ENCODE measurements around the gene RAMAC.
"Not testable (repeated sequence)": the region's sequence is repeated elsewhere in the genome, so short reads cannot be mapped to it uniquely, and the experiment has no call there.

The RAMAC gene

DNA sequence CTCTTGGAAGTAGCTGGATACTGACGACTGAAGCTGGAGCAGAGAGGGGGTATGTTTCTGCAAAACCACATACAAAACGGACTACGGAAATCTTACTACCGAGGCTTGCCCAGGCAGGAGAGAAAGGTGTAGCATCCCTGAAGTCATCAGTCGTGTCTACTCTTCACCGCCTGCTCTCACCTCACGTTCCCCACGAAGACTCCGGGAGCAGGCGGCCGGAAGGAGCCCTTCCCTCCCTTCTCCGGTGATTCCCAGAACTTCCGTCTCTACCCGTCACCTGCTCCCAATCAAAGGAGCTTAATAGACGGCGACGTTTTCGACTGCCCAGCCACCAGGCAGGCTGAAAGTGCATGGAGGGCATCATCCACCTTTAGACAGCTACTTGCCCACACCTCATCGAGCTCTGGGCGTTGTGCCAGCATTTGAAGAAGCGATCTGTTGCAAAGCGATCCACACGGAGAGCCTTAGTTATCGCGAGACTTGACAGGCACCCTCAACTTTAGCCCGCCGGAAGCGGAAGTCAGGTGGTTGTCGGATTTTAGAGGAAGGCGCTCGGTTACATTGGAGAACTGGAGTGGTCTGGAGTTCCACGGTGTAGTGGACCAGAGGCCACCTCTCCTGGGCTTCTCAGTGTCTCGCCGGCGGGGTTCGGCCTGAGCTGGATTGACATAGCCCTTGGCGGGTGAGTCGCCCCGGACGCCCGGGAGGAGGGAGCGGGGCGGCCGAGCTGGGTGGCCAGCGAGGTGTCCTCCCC lies at the start of gene RAMAC:
RAMAC (plus strand) TSS at position 523 of the 754 bp plus-strand sequence. CDS start 2,809 bp downstream, outside the sequence.
- DNase-seq (ENCODE audit: low spot score): peak; percentile 86

DNA sequence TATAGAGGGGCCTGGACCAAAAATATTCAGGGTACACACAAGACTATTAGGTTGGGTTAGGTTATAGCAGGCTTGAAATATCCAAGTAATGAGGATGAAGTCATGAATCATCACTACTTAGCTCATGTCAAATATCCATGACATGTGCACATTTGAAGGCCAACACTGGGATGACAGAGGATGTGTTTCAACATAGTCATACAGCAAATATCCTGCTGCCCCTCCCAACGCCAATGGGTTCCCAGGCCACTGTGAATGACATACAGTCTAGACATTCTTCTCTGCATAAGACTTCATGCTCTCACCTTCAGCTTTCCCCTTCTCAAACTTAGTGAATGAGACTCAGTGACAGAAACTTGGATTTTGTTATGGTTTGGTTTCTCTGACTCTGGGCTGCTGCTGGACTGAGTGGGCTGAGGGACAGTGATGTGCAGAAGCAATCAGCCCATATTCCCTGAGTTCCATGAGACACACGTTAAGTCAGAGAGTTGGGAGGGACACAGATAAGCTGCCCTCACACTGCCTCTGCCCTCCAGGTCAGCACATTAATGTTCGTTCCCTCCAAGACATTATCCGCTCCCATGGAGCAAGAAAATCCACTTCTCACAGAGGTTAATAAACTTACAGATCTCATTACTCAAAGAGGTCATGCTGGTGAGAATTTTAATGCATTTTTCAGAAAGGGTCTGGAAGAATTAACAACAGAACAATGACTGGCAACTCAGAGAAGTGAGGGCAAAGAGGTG lies 48.9 kb upstream of the RAMAC start:
- DNase-seq (ENCODE audit: low spot score): no peak

DNA sequence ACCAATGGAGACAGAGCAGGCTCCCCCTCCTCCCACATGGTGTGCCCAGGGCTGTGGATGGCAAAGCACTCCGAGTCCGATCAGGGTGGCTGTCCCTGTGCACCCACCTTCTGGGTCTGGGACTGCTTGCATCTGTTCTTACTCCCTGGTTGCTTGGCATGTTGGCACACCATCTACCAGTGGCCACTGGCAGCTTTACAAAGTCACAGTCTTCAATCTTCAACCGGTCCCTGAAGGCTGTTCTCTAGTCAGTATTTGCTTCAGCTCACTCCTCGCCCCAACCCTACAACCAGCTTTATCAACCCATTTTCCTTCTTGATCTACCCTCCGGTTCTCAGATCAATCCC lies 48.3 kb upstream of the RAMAC start:
- DNase-seq (ENCODE audit: low spot score): no peak

DNA sequence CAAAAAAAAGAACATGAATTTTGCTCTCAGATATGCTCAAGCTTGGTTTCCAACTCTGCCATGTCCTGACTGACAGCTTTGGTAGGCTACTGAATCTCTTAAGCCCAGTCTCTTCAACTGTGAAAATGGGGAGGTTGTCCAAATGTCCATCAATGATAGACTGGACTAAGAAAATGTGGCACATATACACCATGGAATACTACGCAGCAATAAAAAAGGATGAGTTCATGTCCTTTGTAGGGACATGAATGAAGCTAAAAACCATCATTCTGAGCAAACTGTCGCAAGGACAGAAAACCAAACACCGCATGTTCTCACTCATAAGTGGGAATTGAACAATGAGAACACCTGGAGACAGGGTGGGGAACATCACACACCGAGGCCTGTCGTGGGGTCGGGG lies 46.3 kb upstream of the RAMAC start:
- DNase-seq (ENCODE audit: low spot score): not testable (repeated sequence)

DNA sequence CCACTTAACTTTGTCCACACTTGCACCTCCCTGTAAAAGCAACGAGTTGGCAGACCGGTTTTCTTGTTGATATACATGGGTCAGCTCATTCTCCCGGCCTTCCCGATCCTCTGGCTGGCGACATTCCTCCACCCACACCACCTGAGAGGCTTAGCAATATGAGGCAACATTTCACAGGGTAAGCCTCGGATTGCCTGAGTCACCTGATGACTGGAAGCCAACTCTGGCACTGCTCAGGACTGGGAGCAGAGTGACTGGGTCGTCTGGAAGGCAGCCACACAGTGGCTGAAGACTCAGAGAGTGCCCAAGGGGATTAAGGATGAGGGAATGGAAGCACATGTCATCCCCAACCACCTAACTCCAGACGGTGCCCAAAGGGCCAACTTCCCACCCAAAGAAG lies 43.3 kb upstream of the RAMAC start:
- DNase-seq (ENCODE audit: low spot score): no peak

DNA sequence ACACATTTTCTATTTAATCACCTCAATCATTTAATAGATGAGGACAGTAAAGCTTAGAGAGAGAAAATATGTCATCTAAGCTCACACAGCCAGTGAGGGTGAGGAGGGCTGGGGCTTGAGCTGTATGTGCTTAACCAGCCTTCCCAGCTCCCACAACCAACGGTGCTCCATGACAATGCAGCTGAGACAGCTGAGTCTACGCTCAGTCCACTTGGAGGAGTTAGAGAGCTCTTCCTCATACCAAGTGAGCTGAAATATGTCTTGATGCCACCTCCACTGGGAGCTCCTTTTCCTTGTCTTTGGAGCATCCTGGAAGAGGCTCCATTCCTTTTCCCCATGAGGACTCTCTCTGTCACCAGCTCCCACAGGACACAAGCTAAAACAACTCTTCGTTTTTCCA lies 42.8 kb upstream of the RAMAC start:
- DNase-seq (ENCODE audit: low spot score): no peak

DNA sequence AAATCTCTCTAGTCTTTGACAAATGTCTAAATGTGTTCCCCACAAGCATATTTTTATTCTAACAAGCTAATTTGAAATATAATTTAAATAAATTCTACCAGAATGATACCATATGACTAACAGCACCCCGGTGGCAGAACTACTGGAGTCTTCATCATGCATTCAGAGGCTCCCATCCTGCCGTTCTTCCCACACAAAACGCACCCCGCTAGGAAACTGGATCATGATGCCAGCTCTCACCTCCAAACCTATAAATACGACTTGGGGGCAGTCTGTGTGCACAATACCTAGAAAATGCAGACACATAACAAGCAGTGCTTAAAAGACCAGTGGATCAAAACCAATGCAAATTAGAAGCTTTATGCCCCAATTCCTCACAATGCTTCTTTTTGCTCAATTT lies 42.0 kb upstream of the RAMAC start:
- no peak for DNase-seq (ENCODE audit: low spot score)

DNA sequence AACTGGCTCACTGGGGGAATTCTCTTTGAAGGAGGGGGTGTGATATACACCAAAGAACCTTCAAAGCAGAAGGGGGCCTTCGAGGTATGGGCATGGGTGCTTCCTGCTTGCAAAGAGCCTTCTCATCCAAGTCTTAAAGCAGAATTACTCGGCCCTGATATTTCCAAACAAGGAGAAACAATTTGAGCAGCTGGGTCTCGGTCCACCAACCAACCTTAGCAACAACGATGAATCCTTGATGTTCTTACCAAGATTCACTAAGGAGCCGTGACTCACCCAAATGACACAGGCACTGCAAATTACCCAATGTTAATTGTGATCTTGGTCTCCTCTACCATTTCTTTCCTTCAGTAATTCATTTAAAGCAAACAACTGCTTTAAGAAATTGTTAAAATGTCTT lies 41.2 kb upstream of the RAMAC start:
- no peak for DNase-seq (ENCODE audit: low spot score)

DNA sequence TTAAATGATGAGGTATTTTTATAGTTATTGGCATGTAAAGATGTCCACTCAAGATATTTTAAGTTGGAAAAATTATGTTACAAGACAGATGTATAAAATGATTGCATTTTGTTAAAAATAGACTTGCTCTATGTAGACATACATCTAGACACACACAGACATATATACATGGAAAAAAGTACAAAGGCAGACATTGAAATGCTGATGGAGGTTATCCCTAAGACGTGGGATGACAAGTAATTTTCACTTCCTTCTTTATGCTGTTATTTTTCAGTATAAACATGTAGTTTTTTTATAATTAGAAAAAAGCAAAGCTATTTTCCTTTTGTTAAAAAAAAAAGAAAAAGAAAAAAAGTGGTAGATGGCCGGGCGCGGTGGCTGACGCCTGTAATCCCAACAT lies 40.7 kb upstream of the RAMAC start:
- no peak for DNase-seq (ENCODE audit: low spot score)

DNA sequence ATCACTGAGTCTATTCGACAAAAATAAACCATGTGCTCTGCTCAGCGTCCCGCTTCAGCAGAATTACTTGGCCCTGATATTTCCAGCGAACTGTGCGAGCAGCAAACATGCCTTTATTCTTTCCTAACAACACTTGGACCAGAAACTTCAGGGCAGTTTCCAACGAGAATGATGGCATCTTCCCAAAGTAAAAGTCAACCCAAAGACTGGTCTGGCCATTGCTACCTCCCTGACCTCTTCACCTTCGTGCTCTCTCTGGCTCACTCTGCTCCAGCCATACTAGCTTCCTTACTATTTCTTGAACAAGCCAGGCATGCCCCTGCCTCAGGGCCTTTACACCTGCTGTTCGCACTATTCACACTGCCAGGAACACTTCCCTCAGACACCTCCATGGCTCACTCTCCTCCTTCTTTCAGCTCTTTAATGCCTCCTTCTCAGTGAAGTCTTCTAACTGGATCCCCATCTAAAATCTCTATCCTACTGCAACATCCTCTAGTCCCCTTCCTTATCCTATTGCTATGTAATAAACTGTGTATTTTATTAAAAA lies 39.8 kb upstream of the RAMAC start:
- DNase-seq (ENCODE audit: low spot score): no peak

DNA sequence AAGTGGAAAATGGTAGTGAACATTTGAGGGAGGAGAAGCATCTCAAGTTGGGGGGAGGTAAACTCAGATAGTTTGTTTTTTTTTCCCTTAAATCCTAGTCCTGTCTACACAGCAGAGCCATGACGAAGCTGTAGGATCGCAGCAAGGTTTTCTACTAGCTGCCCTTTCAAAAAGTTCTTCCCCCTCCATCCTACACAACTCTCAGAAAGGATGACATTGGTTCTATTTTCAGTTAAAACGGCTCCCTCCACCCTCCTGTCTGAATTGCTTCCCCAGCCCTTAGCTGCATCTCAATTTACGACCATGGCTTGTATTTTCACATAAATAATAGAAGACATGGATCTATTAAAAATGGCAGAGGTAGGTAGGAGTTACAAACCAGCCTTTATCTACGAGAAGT lies 35.7 kb upstream of the RAMAC start:
- no peak for DNase-seq (ENCODE audit: low spot score)

DNA sequence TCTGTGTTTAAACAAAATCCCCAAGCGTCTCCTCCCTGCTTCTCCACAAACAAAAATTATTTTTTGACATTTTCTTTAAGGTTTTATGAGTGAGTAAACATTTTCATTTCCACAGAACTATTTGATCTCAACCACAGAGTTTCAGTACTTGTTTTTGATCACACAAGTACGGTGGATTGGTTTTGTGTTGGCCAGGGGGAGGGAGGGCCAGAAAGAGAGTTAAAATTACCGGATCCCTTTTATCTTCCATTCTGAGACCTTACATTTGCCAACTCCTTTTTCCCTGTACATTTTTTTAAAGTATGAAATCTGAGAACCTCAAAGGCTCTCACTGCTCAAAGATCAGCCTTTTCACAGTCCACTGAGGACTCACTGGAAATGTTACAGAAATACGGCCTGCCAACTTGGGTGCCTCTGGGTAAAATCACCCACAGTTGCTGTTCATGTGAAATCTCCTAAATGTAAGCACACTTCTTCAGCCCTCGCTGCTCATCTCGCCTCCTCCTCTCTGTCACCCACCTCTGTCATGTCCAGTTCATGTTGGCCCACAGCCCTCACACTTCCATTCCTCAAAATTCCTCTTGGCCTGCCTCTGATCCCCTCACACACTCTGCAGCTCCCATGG lies 35.2 kb upstream of the RAMAC start:
- no peak for DNase-seq (ENCODE audit: low spot score)

DNA sequence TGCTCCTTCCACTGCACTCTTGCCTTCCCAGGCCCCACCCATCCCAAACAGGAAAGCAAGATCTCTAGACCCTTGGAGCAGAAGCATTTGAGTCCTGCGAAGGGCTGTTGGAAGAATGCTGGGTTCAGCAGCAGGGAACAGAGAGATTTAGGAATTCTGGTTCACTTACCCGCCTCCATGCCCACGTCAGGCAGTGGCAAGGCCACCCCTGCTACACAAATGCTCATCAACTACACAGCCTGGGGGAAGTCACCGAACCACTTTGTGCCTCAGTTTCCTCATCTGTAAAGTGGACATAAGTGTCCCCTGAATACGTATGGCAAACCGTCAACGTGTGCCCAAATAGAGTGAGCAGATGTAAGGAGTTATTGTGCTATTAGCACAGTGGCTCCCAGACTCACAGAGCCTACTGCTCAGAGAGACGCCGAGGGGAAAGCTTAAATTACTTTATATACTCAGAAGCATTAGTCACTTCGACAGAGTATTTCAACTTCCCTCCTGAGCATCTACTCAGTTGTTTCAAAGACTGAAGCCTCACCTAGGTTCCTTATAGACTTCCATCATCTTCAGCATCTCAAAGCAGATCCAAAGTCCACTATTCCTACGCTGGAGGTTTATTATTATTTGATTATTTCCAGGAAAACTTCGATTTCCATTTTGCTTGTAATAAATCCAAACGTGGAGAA lies 34.4 kb upstream of the RAMAC start:
- no peak for DNase-seq (ENCODE audit: low spot score)

DNA sequence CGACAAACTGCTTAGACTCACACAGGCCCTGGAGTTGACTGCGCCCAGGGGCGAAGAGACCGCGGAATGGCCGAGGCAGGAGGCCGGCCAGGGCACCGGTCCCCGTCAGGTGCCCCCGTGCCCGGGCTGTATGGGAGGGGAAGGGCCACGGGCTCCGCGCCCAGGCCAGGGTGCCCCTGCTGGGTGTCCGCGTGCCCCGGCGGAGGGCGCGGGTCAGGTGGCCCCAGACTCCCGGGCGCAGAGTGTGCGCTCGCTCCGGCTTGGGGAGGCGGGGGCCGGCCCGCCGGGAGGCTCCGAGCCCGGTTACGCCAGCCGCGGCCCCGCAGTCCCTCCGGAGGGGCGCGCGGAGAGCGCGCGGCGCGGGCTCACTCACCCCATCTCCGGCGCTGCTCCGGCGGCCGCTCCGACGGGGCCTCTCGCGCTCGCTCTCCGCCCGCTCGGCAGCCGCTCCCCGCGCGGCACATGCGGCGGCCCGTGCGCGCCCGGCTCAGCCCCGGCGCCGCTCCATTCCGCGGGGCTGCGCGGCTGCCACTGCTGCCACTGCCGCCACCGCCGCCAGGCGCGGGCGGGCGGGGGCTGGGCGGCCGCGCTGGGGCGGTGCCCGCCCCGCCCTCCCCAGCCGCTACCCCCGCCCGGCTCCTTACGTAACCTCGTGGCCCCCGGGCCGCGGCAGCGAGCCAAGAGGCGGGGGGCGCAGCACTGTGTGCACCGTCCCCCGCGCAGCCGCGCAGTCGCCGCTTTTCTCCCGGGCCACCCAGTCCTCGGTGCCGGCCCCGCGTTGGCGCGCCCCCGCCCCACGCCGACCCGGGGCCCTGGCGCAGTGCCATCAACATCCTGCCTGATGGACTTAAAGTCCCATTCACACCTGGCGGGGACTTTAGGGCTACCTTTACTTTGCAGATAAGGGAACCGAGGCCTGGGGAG lies 33.6 kb upstream of the RAMAC start, which contains the start of gene HOMER2:
HOMER2 (minus strand) TSS at position 563 of the 924 bp plus-strand sequence; CDS start at position 378, 185 bp downstream.
- peak; percentile 28 for DNase-seq (ENCODE audit: low spot score)

DNA sequence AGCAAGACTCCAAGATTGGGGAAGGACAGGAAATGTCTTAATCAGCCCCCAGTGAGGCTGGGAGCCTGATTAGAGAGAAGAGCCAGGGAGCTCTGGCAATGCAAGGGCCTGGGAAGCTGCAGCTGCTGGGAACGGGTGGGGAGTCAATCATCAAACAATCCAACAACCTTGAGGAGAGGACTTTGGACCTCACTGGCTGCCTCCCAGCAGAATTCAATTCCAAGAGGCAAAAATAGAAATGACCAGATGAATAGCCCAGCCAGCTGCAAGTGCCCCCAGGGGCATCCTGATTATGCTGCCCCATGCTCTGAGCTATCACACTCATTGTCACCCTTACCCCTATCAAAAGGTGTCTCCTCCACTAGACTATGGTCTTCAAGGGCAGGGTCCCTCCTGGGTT lies 27.4 kb upstream of the RAMAC start:
- no peak for DNase-seq (ENCODE audit: low spot score)

DNA sequence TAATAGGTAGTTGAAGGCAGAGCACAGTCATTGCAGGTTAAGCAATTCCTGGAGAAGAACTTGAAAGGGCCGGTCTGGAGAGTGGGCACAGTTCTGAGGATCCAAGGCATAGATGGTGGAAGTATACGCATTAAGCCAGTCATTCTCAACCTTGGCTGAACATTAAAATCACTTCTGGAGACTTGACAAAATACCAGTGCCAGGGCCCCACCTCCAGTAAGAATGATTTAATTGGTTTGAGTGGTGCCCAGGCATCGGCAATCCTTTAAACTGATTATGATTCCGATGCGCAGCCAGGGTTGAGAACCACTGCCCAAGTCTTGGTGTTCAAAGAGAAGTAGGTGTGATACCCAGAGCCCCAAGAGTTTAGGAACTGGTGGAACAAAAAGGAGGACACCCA lies 26.6 kb upstream of the RAMAC start:
- DNase-seq (ENCODE audit: low spot score): no peak

DNA sequence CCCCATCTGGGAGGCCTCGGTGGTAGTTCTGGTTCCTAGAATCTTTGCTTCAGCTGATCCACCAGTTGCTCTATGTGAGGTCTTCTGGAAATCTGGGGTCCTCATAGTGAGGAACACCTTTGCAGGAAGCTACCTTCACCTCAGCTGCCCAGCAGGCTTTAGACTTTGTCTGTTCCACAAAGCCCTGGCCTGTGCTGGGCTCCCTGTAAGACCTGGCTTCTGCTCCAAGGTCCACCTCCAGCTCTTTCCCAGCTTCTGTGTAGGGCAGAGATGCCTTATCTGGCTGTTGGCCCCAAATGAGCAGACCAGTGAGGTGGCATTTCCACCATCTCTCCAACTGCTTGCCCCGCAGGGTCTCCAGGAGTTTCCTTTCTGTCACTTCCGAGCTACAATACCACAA lies 25.2 kb upstream of the RAMAC start:
- no peak for DNase-seq (ENCODE audit: low spot score)

DNA sequence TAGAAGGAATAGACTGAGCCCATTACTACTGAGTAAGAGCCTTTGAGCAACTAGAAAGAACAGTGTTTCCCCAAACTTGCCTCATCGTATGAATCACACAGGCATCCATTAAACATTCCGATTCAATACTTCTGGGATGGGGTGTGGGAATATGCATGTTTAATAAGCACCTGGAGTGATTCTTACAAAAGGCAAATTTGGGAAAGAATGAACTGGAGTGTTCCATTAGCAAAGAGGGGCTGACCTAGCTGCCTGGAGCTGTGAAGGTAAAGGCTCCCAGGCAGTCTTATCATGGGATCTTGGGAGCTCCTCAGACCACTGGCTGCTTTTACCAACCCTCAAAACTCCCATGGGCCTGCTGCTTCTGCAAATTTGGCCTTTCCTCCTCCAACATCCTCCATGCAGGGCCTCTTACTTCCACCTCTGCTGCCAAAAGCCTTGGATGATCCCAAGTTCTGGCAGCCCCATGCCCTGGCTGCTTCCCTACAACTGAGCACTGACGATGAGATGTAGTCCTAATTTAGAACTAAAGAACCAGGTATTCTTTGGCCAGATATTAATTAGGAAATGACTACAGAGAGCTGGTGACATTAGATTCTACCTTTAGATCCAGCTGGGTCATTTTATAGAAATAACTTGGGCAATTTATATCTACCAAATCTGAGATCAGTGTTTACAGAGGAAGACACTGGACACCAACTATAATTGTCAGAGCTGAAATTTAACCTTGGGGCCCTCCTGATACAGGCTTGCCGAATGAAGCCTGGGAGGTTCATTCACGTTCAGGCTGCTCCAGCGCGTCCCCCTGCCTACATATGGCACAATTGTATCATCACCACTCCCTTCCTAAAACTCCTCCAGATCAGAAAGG lies 22.3 kb upstream of the RAMAC start:
- no peak for DNase-seq (ENCODE audit: low spot score)

DNA sequence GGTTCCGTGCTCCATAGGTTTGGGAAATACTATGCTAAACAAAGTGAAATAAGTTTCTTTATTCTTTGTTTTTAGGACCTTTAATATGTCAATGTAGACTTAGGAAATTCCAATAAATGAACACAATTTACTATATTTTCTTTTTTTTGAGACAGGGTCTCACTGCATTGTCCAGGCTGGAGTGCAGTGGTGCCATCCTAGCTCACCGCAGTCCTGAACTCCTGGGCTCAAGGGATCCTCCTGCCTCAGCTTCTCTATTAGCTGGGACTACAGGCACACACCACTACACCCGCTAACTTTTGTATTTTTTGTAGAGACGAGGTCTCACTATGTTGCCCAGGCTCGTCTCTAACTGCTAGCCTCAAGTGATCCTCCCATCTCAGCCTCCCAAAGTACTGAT lies 21.1 kb upstream of the RAMAC start:
- no peak for DNase-seq (ENCODE audit: low spot score)

DNA sequence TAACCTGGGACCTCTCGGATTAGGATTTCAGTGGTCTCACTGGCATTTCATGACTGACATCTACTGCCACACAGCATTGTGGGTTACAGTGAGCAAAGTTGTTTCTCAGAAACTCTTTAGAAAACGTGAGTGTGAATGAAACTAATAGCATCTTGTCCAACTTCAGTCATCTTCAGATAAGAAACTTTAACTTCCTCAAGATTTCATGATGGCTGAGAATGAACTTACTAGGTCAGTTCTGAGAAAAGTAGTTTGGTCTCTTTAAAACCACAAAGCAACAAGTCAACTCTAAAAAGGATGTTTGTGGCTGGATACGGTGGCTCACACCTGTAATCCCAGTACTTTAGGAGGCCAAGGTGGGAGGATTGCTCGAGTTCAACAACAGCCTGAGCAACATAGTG lies 19.3 kb upstream of the RAMAC start:
- DNase-seq (ENCODE audit: low spot score): no peak

Measured in germinal center (tissue), 1 donor.